Muscle layer of colon (tissue), 2 donors: ENCODE measurements around the gene DTD1.

Source experiments
- H3K27ac ChIP-seq: one replicate; pipeline ENCODE4 v1.7.0; 2013; ENCODE audit warnings: low read depth, mild to moderate bottlenecking, low read length, moderate library complexity
- H3K27me3 ChIP-seq, 2 donors: one replicate each; pipeline ENCODE4 v1.7.0; 2013; ENCODE audit warnings: low read length in 2 of 2, mild to moderate bottlenecking in 2 of 2; ENCODE audit not compliant: insufficient read depth in 2 of 2, control insufficient read depth in 1 of 2
- H3K36me3 ChIP-seq: one replicate; pipeline ENCODE4 v1.7.0; 2013; ENCODE audit warnings: mild to moderate bottlenecking, low read length; ENCODE audit not compliant: insufficient read depth
- H3K4me1 ChIP-seq: one replicate; pipeline ENCODE4 v1.7.0; 2013; ENCODE audit warnings: mild to moderate bottlenecking, low read length; ENCODE audit not compliant: insufficient read depth
- H3K4me3 ChIP-seq, 2 donors: one replicate each; pipeline ENCODE4 v1.7.0; 2013; ENCODE audit warnings: low read length in 2 of 2, low read depth in 1 of 2, mild to moderate bottlenecking in 1 of 2, moderate library complexity in 1 of 2
- H3K9ac ChIP-seq: one replicate; pipeline ENCODE4 v1.7.0; 2013; ENCODE audit warnings: low read length
- H3K9me3 ChIP-seq: one replicate; pipeline ENCODE4 v1.7.0; 2013; ENCODE audit warnings: mild to moderate bottlenecking, low read length
- donor health status: abdominal sarcoma.
- donor health status: Adenocarcinoma of cecum.

The DTD1 gene

GRCh38 chr20:18666803-18667415, 79.1 kb downstream of the DTD1 start:
- Histone ChIP-seq H3K9ac (no peak overlapping the region), H3K27ac (no peak overlapping the region), H3K4me1 (peaks cover 43% of the 10 kb centered on the region), H3K4me3 (no peak overlapping the region), H3K27me3 (no peaks in the 10 kb centered on the region), H3K36me3 (no peaks in the 10 kb centered on the region), H3K9me3 (no peaks in the 10 kb centered on the region)

GRCh38 chr20:18669241-18670019, 81.6 kb downstream of the DTD1 start:
- Histone ChIP-seq H3K9me3 (no peaks in the 10 kb centered on the region), H3K27me3 (no peaks in the 10 kb centered on the region), H3K9ac (no peak overlapping the region)

DNA sequence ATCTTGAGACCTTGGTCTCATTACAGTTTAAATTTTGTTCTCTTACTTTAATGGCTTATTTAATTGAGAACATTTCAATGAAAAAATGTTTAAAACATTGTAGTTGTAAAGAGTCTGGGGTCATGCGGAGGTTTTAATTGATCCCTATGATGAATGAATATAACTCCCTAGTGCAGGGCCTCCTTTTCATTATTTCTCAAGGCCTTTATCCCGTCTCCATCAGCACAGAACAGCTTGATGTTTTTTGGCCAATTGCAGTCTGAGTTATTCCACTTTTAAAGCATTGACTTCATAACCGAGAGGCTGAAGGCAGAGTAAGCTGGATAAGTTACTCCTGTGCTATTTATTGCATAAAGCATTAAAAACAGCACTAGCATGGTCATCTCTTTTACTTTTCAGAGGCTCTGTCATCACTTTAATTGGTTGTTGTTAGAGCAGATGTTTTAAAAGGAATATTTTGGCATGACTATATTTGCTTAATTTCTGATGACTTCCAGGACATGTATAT, 83.4 kb downstream of the DTD1 start:
- peaks cover 37% of the 10 kb centered on the region for H3K4me1 ChIP-seq
- H3K27me3 ChIP-seq: no peaks in the 10 kb centered on the region
- H3K27ac ChIP-seq: peak overlapping the region; percentile 21
- H3K9me3 ChIP-seq: no peaks in the 10 kb centered on the region
- no peak overlapping the region for H3K4me3 ChIP-seq
- no peaks in the 10 kb centered on the region for H3K36me3 ChIP-seq
- H3K9ac ChIP-seq: no peak overlapping the region

More at GRCh38 chr20:18669241-18670019, 81.6 kb downstream of the DTD1 start:
- H3K36me3 ChIP-seq: no peaks in the 10 kb centered on the region
- no peak overlapping the region for H3K4me3 ChIP-seq
- H3K4me1 ChIP-seq: peaks cover 43% of the 10 kb centered on the region
- peak overlapping the region; percentile 41 for H3K27ac ChIP-seq

GRCh38 chr20:18672834-18673233, 85.0 kb downstream of the DTD1 start:
- Histone ChIP-seq H3K4me1 (peaks cover 25% of the 10 kb centered on the region), H3K4me3 (no peak overlapping the region), H3K36me3 (no peaks in the 10 kb centered on the region), H3K27ac (no peak overlapping the region), H3K27me3 (no peaks in the 10 kb centered on the region), H3K9me3 (no peaks in the 10 kb centered on the region), H3K9ac (no peak overlapping the region)

DNA sequence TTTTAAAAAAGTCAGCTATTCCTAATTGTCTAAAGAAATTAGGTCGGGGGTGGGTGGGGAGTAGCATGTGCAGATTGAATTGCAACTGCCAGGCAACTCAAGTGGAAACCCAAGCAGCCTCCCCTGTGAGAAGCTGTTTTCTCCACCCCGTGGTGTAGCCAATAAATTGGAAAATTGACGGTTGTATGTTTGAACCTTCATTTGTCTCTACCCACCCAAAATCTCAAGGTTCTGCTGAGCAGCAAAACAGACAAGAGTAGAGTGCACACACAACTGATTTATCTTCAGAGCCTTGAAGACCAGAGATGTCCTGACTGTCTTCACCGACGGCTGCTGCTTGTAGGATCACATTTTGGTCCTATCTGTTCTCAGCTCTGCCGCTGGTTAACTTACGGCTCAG, 88.5 kb downstream of the DTD1 start:
- H3K9me3 ChIP-seq: no peaks in the 10 kb centered on the region
- no peak overlapping the region for H3K27ac ChIP-seq
- no peak overlapping the region for H3K4me3 ChIP-seq
- peaks cover 10% of the 10 kb centered on the region for H3K4me1 ChIP-seq
- H3K9ac ChIP-seq: no peak overlapping the region
- H3K27me3 ChIP-seq: no peaks in the 10 kb centered on the region
- H3K36me3 ChIP-seq: no peaks in the 10 kb centered on the region

- Histone ChIP-seq H3K4me3 (no peak overlapping the region), H3K27ac (no peak overlapping the region), H3K36me3 (no peaks in the 10 kb centered on the region), H3K9ac (no peak overlapping the region), H3K27me3 (no peaks in the 10 kb centered on the region), H3K9me3 (no peaks in the 10 kb centered on the region), H3K4me1 (peaks cover 6% of the 10 kb centered on the region)
Observed at GRCh38 chr20:18677126-18677525, 89.3 kb downstream of the DTD1 start.

DNA sequence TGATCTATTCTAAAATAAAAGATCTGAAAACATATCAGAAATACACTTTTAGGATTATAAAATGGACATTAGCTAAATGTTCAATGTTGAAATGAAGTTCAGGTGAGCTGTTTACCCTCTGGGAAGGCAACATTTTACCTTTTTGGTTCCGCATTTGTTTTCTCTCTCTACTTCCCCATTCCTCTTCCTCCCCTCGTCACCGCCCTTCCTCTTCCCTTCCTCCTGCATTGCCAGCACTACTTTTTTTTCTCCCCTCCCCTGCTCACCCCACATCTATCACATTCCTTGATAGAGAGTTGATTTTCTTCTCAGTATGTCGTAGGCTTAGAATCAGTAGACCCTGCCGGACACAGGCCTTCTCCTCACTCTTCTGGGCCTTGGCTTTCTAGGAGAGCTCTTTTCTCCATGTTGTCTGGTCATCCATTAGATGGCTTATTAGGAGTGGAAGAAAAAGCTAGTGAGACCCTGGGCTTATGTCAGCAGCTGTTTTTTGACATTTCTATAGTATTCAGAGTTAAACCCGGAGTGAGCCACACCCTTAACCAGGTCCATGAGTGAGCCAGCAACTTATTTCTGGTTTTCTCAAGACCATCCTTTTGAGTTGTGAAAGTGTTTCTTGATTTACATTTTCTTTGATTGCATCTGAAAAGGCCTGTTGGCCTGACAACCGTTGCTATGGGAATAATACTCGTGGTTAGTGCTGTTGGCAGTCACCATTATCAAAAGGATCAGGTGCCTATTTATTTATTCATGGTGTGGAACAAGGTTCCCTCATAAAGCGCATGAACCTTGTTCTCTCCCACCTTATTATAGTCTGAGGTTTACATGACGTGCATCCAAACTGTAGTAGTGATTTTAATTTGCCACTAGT, 90.9 kb downstream of the DTD1 start:
- no peak overlapping the region for H3K4me3 ChIP-seq
- no peaks in the 10 kb centered on the region for H3K36me3 ChIP-seq
- H3K27ac ChIP-seq: no peak overlapping the region
- H3K27me3 ChIP-seq: no peaks in the 10 kb centered on the region
- peaks cover 6% of the 10 kb centered on the region for H3K4me1 ChIP-seq
- no peak overlapping the region for H3K9ac ChIP-seq
- no peaks in the 10 kb centered on the region for H3K9me3 ChIP-seq

GRCh38 chr20:18683839-18684238, 96.0 kb downstream of the DTD1 start:
- Histone ChIP-seq H3K9me3 (no peaks in the 10 kb centered on the region), H3K27me3 (no peaks in the 10 kb centered on the region), H3K4me3 (no peak overlapping the region), H3K9ac (no peak overlapping the region), H3K4me1 (peaks cover 6% of the 10 kb centered on the region), H3K27ac (no peak overlapping the region), H3K36me3 (no peaks in the 10 kb centered on the region)

- Histone ChIP-seq H3K9me3 (no peaks in the 10 kb centered on the region), H3K27ac (no peak overlapping the region), H3K9ac (no peak overlapping the region), H3K4me3 (no peak overlapping the region), H3K4me1 (peaks cover 6% of the 10 kb centered on the region), H3K36me3 (no peaks in the 10 kb centered on the region), H3K27me3 (no peaks in the 10 kb centered on the region)
Observed at GRCh38 chr20:18684775-18685174, 96.9 kb downstream of the DTD1 start.

DNA sequence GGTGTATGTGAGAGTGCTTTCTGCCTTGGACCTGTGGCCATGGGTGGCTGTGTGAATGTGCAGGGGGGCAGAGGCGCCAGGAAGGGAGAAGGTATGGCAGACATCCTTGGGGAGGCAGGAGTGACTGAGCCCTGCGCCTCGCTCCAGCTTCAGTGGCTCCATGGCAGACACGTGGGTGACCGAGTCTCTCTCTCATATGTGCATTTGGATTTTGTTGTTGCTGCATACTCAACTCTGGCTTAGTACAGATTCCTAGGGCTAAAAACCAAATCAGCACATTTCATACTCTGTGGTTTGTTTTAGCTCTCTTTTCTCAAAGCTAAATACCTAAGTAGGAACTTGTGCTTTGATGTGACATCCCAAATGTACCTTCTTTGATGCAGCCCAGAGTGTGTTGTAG, 97.6 kb downstream of the DTD1 start:
- H3K4me3 ChIP-seq: no peak overlapping the region
- no peak overlapping the region for H3K9ac ChIP-seq
- H3K27me3 ChIP-seq: no peaks in the 10 kb centered on the region
- no peaks in the 10 kb centered on the region for H3K9me3 ChIP-seq
- no peaks in the 10 kb centered on the region for H3K36me3 ChIP-seq
- peaks cover 6% of the 10 kb centered on the region for H3K4me1 ChIP-seq
- no peak overlapping the region for H3K27ac ChIP-seq

DNA sequence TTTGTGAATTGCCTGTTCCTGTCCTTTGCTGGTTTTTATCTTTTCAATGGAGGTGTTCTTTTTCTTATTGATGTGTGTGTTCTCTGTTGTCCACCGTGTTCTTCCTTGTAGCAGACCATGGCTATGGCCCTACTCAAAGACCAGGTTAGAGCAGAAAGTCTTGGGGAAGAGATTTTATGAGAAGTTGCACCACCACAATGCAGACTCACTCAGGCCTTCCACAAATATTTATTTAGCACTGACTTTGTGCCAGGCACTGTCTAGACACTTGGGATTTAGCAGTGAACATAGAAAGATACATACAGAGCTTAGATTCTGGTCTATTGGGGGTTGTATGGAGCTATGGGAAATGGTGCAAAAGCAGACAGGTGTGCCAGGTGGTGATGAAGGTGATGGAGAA, 98.8 kb downstream of the DTD1 start:
- no peak overlapping the region for H3K4me3 ChIP-seq
- H3K36me3 ChIP-seq: no peaks in the 10 kb centered on the region
- H3K9me3 ChIP-seq: no peaks in the 10 kb centered on the region
- no peak overlapping the region for H3K9ac ChIP-seq
- H3K4me1 ChIP-seq: no peaks in the 10 kb centered on the region
- H3K27ac ChIP-seq: no peak overlapping the region
- H3K27me3 ChIP-seq: no peaks in the 10 kb centered on the region
